K562 (cell line): ENCODE data around the gene GAMT. TPM values are rescaled to one million over a fixed set of nuclear protein-coding genes. Genes with fewer than 3 reads are reported as not detected.
A peak's percentile ranks its signal among the peaks of the same experiment; 100 is the strongest.

ENCODE experiments used
- ASH1L ChIP-seq: fragments of 450-650 bp; IDR thresholded peaks from 2 replicates; pipeline ENCODE4 v1.6.1; 2018; ENCODE audit warnings: borderline replicate concordance, mild to moderate bottlenecking, low read depth; ENCODE audit not compliant: partially characterized antibody
- CBFA2T2 ChIP-seq: fragments of 450-650 bp; conservative IDR thresholded peaks from 2 replicates; pipeline ENCODE4 v1.6.1; 2017; ENCODE audit warnings: mild to moderate bottlenecking
- CREB5 ChIP-seq: fragments of 250-450 bp; sonication (Bioruptor Pico); IDR thresholded peaks from 2 replicates; pipeline ENCODE4 v1.5.0; 2020; ENCODE audit warnings: mild to moderate bottlenecking
- DLX4 ChIP-seq: fragments of 250-450 bp; sonication (Bioruptor Pico); IDR thresholded peaks from 2 replicates; pipeline ENCODE4 v1.6.1; 2021; ENCODE audit warnings: mild to moderate bottlenecking
- GATA2 ChIP-seq: sonication (generic); formaldehyde crosslinking; IDR thresholded peaks from 2 replicates; pipeline ENCODE4 v1.4.0; 2020; ENCODE audit warnings: mild to moderate bottlenecking, missing genetic modification reagents
- GTF2E2 ChIP-seq: fragments of 200-800 bp; sonication (Bioruptor generic); IDR thresholded peaks from 2 replicates; pipeline ENCODE4 v1.6.1; 2016; ENCODE audit warnings: missing genetic modification characterization, missing compliant biosample characterization
- HDAC1 ChIP-seq, 2 experiments: fragments of 450-650 bp; IDR thresholded peaks; 2 replicates each; pipeline ENCODE4 v1.6.1; 2016 to 2017; ENCODE audit warnings: inconsistent platforms in 1 of 2, mild to moderate bottlenecking in 1 of 2, moderate library complexity in 1 of 2
- HNRNPK ChIP-seq: fragments of 200-400 bp; formaldehyde crosslinking; IDR thresholded peaks from one replicate; pipeline ENCODE4 v1.6.1; 2018; ENCODE audit warnings: mild to moderate bottlenecking, low read depth, low read length; ENCODE audit not compliant: poor library complexity, severe bottlenecking
- LARP7 ChIP-seq: fragments of 450-650 bp; IDR thresholded peaks from 2 replicates; pipeline ENCODE4 v1.6.1; 2016
- MED1 ChIP-seq: sonication (generic); formaldehyde crosslinking; IDR thresholded peaks from 2 replicates; pipeline ENCODE4 v1.8.1; 2023; ENCODE audit warnings: missing genetic modification reagents, borderline replicate concordance
- PHTF2 ChIP-seq: fragments of 250-450 bp; sonication (Bioruptor Pico); IDR thresholded peaks from 2 replicates; pipeline ENCODE4 v1.5.0; 2021; ENCODE audit warnings: mild to moderate bottlenecking
- POU5F1 ChIP-seq: fragments of 150-350 bp; IDR thresholded peaks from 2 replicates; pipeline ENCODE4 v1.6.1; 2014; ENCODE audit warnings: borderline replicate concordance, low read length, low read depth, mild to moderate bottlenecking; ENCODE audit not compliant: partially characterized antibody
- TGIF2 ChIP-seq: sonication (generic); formaldehyde crosslinking; IDR thresholded peaks from 2 replicates; pipeline ENCODE4 v1.8.1; 2022; ENCODE audit warnings: mild to moderate bottlenecking, missing genetic modification reagents, moderate library complexity
- TOE1 ChIP-seq, 2 experiments: fragments of 450-650 bp in 1 of 2; sonication (generic) in 1 of 2; formaldehyde crosslinking in 1 of 2; IDR thresholded peaks; 2 replicates each; pipeline versions ENCODE4 v1.7.1 to v1.8.0; 2016 to 2022; ENCODE audit warnings: borderline replicate concordance in 2 of 2, mild to moderate bottlenecking in 2 of 2, antibody characterized with exemption in 1 of 2, inconsistent platforms in 1 of 2, low read depth in 1 of 2, missing genetic modification reagents in 1 of 2, moderate library complexity in 1 of 2
- U2AF2 ChIP-seq: fragments of 200-400 bp; formaldehyde crosslinking; optimal IDR thresholded peaks from 2 replicates; pipeline ENCODE3; 2017; ENCODE audit warnings: low read depth, mild to moderate bottlenecking, low read length
- XRCC5 ChIP-seq: fragments of 200-400 bp; formaldehyde crosslinking; IDR thresholded peaks from 2 replicates; pipeline ENCODE4 v1.6.1; 2017; ENCODE audit warnings: low read depth, mild to moderate bottlenecking, low read length
- ZBTB2 ChIP-seq: fragments of 450-650 bp; IDR thresholded peaks from 2 replicates; pipeline ENCODE4 v1.6.1; 2016; ENCODE audit warnings: antibody characterized with exemption
- ZBTB49 ChIP-seq: sonication (generic); formaldehyde crosslinking; IDR thresholded peaks from 2 replicates; pipeline ENCODE4 v1.8.0; 2022; ENCODE audit warnings: missing genetic modification reagents, mild to moderate bottlenecking, borderline replicate concordance
- ZFP30 ChIP-seq: fragments of 250-450 bp; sonication (Bioruptor Pico); IDR thresholded peaks from 2 replicates; pipeline ENCODE4 v1.8.0; 2022; ENCODE audit warnings: moderate library complexity, mild to moderate bottlenecking, inconsistent platforms, borderline replicate concordance
- ZFPM2 ChIP-seq: fragments of 250-450 bp; sonication (Bioruptor Pico); IDR thresholded peaks from 2 replicates; pipeline ENCODE4 v1.5.1; 2022; ENCODE audit warnings: mild to moderate bottlenecking
- ZNF134 ChIP-seq: fragments of 250-450 bp; sonication (Bioruptor Pico); conservative IDR thresholded peaks from 2 replicates; pipeline ENCODE4 v1.4.0; 2020
- ZNF146 ChIP-seq: IDR thresholded peaks from one replicate; pipeline ENCODE4 v1.6.1; 2018; ENCODE audit warnings: missing compliant biosample characterization; ENCODE audit not compliant: unreplicated experiment
- polyA plus RNA-seq, 8 experiments: library from polyadenylated mRNA; depleted of rRNA in 4 of 8; stranded (reverse) in 5 of 8; unstranded in 3 of 8; fragments of >200 nt; fragmentation: Nextera tagmentation in 2 of 8; fragmentation: Illumina TruSeq in 1 of 8; extraction: Ambion mirVana in 2 of 8; extraction: Trizol in 1 of 8; gene quantifications; 2 replicates each; pipeline versions ENCODE4 v1.2.1 to v1.2.3, GENCODE V29; 2011 to 2014; ENCODE audit warnings: inconsistent platforms in 1 of 8, missing spikeins in 1 of 8
- total RNA-seq, 7 experiments: library from RNA; depleted of rRNA in 6 of 7; stranded (reverse); fragments of >200 nt in 6 of 7; fragmentation: Illumina TruSeq in 2 of 7; extraction: Trizol in 2 of 7; gene quantifications; 2 replicates each; pipeline versions ENCODE4 v1.2.1 to v1.2.3, GENCODE V29; 2011 to 2021; ENCODE audit warnings: low replicate concordance in 1 of 7

The GAMT gene
- total and polyA plus RNA-seq, 9 of the 15 experiments (the other 6 are each of a cell fraction or from before 2014, with no cell fraction given), result 1.3 to 35.3 (median 27.2) TPM

- TF ChIP-seq CREB5 (CRISPR knock-in tag) (no peak), GATA2 (no peak), DLX4 (CRISPR knock-in tag) (no peak), LARP7 (peak; percentile 72; the same call in 1 of the 2 replicates), TGIF2 (CRISPR knock-in tag) (peak; percentile 98), ZNF146 (no peak), GTF2E2 (tag) (peak; percentile 67; the same call in 1 of the 2 replicates), XRCC5 (peak; percentile 100), PHTF2 (CRISPR knock-in tag) (no peak), ZFP30 (no peak), ASH1L (no peak), CBFA2T2 (peak; percentile 45; the same call in 1 of the 2 replicates), HNRNPK (no peak), ZNF134 (CRISPR knock-in tag) (peak; percentile 57; the same call in 1 of the 2 replicates), MED1 (CRISPR knock-in tag) (no peak), ZBTB49 (peak; percentile 76; the same call in 1 of the 2 replicates), ZBTB2 (peak; percentile 94; the same call in 1 of the 2 replicates), U2AF2 (no peak), POU5F1 (peak; percentile 46), ZFPM2 (CRISPR knock-in tag) (0 out of 2 replicates have a peak, but pooled peaks have one; percentile 36), TOE1 (IDR thresholded peaks at IDR 0.05; ENCODE audit: borderline replicate concordance) (peak; percentile 96), TOE1 (CRISPR knock-in tag; IDR thresholded peaks at IDR 0.05; ENCODE audit: borderline replicate concordance, low read depth) (0 out of 2 replicates have a peak, but pooled peaks have one; percentile 45), HDAC1 (IDR thresholded peaks at IDR 0.05) (peak; percentile 93 to 100)
These were observed 17.8 kb downstream of the GAMT start, which contains the start of gene NDUFS7 (continued) for GRCh38 chr19:1383312-1384084.
